Thyroid gland (tissue), 4 donors: ENCODE data around the gene DOCK9. TPM values are rescaled to one million over a fixed set of nuclear protein-coding genes. Genes with fewer than 3 reads are reported as not detected.

Source experiments
- DNase-seq, 2 donors: peaks; one replicate each; pipeline ENCODE4 v3.0.0-alpha.2; 2019
- H3K27ac ChIP-seq, 3 donors: fragments of 200-600 bp; sonication (generic); 1 replicate in 2 of 3; 2 replicates in 1 of 3; pipeline ENCODE4 v1.5.1; 2016 to 2019; ENCODE audit warnings: mild to moderate bottlenecking in 1 of 3, moderate library complexity in 1 of 3
- H3K27me3 ChIP-seq: fragments of 200-600 bp; sonication (generic); one replicate; pipeline ENCODE4 v1.5.1; 2019
- H3K36me3 ChIP-seq, 2 donors: fragments of 200-600 bp; sonication (generic); one replicate each; pipeline ENCODE4 v1.5.1; 2016 to 2019
- H3K4me1 ChIP-seq, 2 donors: fragments of 200-600 bp; sonication (generic); one replicate each; pipeline ENCODE4 v1.5.1; 2017 to 2019
- H3K4me3 ChIP-seq, 3 donors: fragments of 200-600 bp; sonication (generic); replicated peaks in 1 of 3; 1 replicate in 2 of 3; 2 replicates in 1 of 3; pipeline ENCODE4 v1.5.1; 2016; ENCODE audit warnings: mild to moderate bottlenecking in 1 of 3
- H3K9me3 ChIP-seq: fragments of 200-600 bp; sonication (generic); one replicate; pipeline ENCODE4 v1.5.1; 2017
- CTCF ChIP-seq, 6 experiments: fragments of 200-600 bp in 3 of 6; fragments of 450-650 bp in 3 of 6; sonication (generic) in 3 of 6; IDR thresholded peaks; one replicate each; pipeline ENCODE4 v1.5.1; 2016 to 2019; ENCODE audit warnings: antibody characterized with exemption in 6 of 6, mild to moderate bottlenecking in 2 of 6, inconsistent platforms in 1 of 6, moderate library complexity in 1 of 6
- POLR2A ChIP-seq, 2 donors: fragments of 450-650 bp; IDR thresholded peaks; one replicate each; pipeline ENCODE4 v1.6.1; 2017; ENCODE audit warnings: antibody characterized with exemption in 2 of 2, mild to moderate bottlenecking in 2 of 2, moderate library complexity in 1 of 2
- WGBS, 2 donors: methylation state at CpG; one replicate each; pipeline ENCODE4 v1.1.5; 2017; 5-methylcytosine and 5-hydroxymethylcytosine counted together
- intact Hi-C: fragments of 100-400 bp; cut with DNase I; formaldehyde crosslinking; loops from one replicate; pipeline ENCODE4 v1.15.1; 2023
- total RNA-seq, 4 donors: library from RNA; depleted of rRNA; stranded (reverse); fragments of >200 nt; gene quantifications; one replicate each; pipeline ENCODE4 v1.2.3, GENCODE V29; 2016

DOCK9 gene
- total RNA-seq, 4 donors from 2014 or later: 126 to 240 (median 160) TPM

- intact Hi-C loops: no loop called here
- peaks cover 29 to 44% of the 10 kb centered on the region in 2 donors for H3K36me3 ChIP-seq
Measured at GRCh38 chr13:98858191-98858590, 119.7 kb downstream of the DOCK9 start.

GRCh38 chr13:98856983-98857382 lies 120.9 kb downstream of the DOCK9 start:
- TF ChIP-seq CTCF (IDR thresholded peaks at IDR 0.05) (no peak), POLR2A (IDR thresholded peaks at IDR 0.05) (no peak)
- intact Hi-C loops: no loop called here
- no peak overlapping the region for H3K4me3 ChIP-seq
- H3K4me1 ChIP-seq: no peaks in the 10 kb centered on the region
- no peak for DNase-seq
- peaks cover 19 to 33% of the 10 kb centered on the region in 2 donors for H3K36me3 ChIP-seq
- no peaks in the 10 kb centered on the region for H3K27me3 ChIP-seq
- H3K9me3 ChIP-seq: no peaks in the 10 kb centered on the region
- no peak overlapping the region for H3K27ac ChIP-seq
- WGBS, 2 donors: 69 to 73% methylated on average over 5 of the region's 5 CpGs

More at GRCh38 chr13:98858191-98858590, 119.7 kb downstream of the DOCK9 start:
- WGBS, 2 donors: 90 to 91% methylated on average over 4 of the region's 4 CpGs
- Histone ChIP-seq H3K27me3 (no peaks in the 10 kb centered on the region), H3K4me3 (no peak overlapping the region), H3K4me1 (no peaks in the 10 kb centered on the region), H3K9me3 (no peaks in the 10 kb centered on the region), H3K27ac (no peak overlapping the region)
- TF ChIP-seq POLR2A (IDR thresholded peaks at IDR 0.05) (no peak), CTCF (IDR thresholded peaks at IDR 0.05) (no peak)
- no peak for DNase-seq

- TF ChIP-seq CTCF (IDR thresholded peaks at IDR 0.05): no peak
- TF ChIP-seq POLR2A (IDR thresholded peaks at IDR 0.05): no peak
- no peak overlapping the region for H3K4me3 ChIP-seq
- 90 to 91% methylated on average over 6 of the region's 6 CpGs for WGBS, 2 donors
- H3K9me3 ChIP-seq: no peaks in the 10 kb centered on the region
- no peak overlapping the region for H3K27ac ChIP-seq
- intact Hi-C loops: no loop called here
- no peaks in the 10 kb centered on the region for H3K27me3 ChIP-seq
- no peaks in the 10 kb centered on the region for H3K4me1 ChIP-seq
- peaks cover 6 to 10% of the 10 kb centered on the region in 2 donors for H3K36me3 ChIP-seq
- DNase-seq: no peak
Measured at GRCh38 chr13:98854448-98854847, 123.4 kb downstream of the DOCK9 start.

- no peak overlapping the region for H3K27ac ChIP-seq
- no peaks in the 10 kb centered on the region for H3K9me3 ChIP-seq
- no peak overlapping the region for H3K4me3 ChIP-seq
- 83 to 84% methylated on average over 6 of the region's 6 CpGs for WGBS, 2 donors
- no peaks in the 10 kb centered on the region for H3K4me1 ChIP-seq
- H3K27me3 ChIP-seq: no peaks in the 10 kb centered on the region
- peaks cover 4 to 9% of the 10 kb centered on the region in 2 donors for H3K36me3 ChIP-seq
- no peak for DNase-seq
- intact Hi-C loops: no loop called here
- no peak for TF ChIP-seq CTCF (IDR thresholded peaks at IDR 0.05)
- no peak for TF ChIP-seq POLR2A (IDR thresholded peaks at IDR 0.05)
Measured at GRCh38 chr13:98853771-98854221, 124.1 kb downstream of the DOCK9 start.

GRCh38 chr13:98851276-98851675 lies 126.6 kb downstream of the DOCK9 start:
- Histone ChIP-seq H3K4me3 (no peak overlapping the region), H3K27ac (no peak overlapping the region), H3K36me3 (peaks cover 4 to 9% of the 10 kb centered on the region in 2 donors), H3K4me1 (no peaks in the 10 kb centered on the region), H3K9me3 (no peaks in the 10 kb centered on the region), H3K27me3 (no peaks in the 10 kb centered on the region)
- DNase-seq: no peak
- 96 to 100% methylated on average over 6 of the region's 6 CpGs for WGBS, 2 donors
- intact Hi-C loops: no loop called here
- no peak for TF ChIP-seq CTCF (IDR thresholded peaks at IDR 0.05)
- no peak for TF ChIP-seq POLR2A (IDR thresholded peaks at IDR 0.05)
